ENCODE data around the gene TCERG1L.
"Not testable (repeated sequence)": the region's sequence is repeated elsewhere in the genome, so short reads cannot be mapped to it uniquely, and the experiment has no call there.

The TCERG1L gene

DNA sequence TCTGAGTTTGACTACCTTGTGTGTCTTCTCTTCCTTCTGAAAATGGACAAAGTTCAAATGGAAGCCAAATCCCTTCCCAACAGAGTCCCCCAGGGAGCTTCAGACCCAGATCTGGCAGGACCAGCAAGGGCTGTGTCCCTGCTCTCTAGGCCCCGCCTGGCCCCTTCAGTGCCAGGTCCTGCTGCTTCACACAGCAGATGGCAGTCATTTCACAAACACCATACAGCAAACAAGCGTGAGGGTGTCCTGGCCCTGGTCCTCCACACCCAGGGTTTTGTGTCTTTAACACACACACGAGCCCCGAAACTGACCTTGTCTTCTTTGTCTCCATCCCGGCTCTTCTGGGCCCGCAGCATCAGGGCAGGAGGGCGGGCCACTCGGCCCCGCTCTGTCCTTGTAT is 145.0 kb downstream of the TCERG1L start:
- no peak for DNase-seq (ENCODE audit: low spot score)

GRCh38 chr10:131165092-131165491 is 146.4 kb downstream of the TCERG1L start:
- no peak for DNase-seq (ENCODE audit: low spot score)

DNA sequence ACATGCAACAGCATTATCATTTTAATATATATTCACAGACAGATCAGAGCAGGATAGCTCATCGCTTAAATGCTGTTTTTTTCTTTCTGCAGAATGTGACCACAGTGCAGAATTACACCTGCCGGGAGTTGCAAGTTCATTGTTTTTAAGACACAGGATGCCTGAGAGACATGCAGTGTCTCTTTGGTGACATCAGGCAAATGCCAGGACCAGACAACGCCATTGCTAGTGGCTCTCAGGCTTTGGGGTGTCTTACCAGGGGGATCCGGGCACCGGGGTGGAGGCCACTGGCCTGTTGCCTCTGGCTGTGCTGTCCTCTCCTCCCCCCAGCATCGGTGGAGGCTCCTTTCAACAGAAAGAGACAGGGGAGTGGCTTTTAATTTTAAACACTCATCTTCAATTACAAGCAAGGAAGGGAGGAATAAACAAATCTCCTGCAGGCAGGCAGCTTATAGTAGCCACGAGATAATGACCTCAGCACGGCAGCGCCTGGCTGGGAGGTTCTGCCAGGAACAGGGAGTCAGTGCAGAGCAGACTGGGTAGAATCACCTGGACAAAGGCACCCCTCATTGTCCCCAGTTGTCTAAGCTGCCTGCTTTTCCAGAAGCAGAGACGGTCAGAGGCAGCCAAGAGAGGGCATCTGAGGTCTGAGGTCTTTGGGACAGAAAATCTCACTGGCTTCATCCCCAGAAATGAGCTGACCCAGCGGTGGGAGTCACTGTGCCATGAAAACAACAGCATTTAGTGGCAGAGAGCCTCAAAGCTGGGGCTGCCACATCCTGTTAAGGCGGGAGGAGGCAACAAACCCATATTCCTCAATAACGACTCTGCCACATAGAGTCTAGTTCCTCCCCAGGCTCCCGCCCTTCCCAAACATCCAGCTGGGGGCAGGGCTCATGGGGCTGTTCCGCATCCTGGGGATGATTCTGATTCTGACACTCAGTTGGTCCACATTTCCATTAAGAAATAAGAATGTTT is 148.4 kb downstream of the TCERG1L start:
- DNase-seq (ENCODE audit: low spot score), result no peak

GRCh38 chr10:131162211-131162610 is 149.3 kb downstream of the TCERG1L start:
- no peak for DNase-seq (ENCODE audit: low spot score)

DNA sequence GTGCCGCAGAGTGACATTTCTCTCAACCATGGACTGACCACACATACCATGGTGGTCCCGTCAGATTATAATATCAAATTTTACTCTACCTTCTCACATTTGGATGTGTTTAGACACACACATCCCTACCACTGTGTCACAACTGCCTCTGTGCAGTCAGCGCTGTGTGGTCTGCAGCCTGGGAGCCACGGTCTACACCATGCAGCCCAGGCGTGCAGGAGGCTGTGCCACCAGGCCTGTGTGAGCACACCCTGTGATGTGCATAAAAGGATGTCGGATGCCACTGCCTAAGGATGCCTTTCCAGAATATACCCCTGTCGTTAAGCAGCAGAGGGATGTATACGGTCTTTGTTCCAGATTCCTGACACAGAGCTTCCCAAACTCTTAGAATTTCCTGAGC is 150.4 kb downstream of the TCERG1L start:
- no peak for DNase-seq (ENCODE audit: low spot score)

DNA sequence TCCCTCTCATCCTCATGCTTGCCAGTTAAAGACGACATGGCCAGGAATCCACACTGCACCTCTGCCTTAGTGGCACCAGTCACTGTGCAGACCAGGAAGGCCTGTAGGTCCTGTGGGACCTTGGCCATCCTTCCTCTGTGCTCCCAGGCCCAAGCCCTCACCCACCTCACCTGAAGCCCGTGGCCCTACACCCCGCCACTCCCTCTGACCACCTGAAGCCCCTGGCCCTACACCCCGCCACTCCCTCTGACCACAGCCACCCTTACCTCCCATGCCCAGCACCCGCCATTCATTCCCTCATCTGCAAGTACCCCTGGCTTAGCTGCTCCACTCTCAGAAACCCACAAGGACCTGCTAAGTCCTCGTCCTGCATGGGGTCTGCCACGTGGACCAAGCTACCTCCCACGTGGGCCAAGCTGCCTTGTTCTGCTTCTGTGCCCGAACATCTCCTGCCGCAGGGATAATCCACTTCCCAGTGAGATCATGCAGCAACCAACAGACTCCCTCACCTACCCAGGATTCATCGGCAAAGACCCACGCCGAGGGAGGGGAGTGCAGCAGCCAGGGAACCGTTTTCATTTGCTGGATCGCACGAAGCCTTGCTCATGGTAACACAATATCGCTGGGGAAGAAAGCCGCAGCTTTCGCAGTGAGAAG is 151.2 kb downstream of the TCERG1L start:
- no peak for DNase-seq (ENCODE audit: low spot score)

GRCh38 chr10:131159771-131160170 is 151.8 kb downstream of the TCERG1L start:
- no peak for DNase-seq (ENCODE audit: low spot score)

GRCh38 chr10:131158695-131159094 is 152.8 kb downstream of the TCERG1L start:
- no peak for DNase-seq (ENCODE audit: low spot score)

GRCh38 chr10:131157899-131158298 is 153.6 kb downstream of the TCERG1L start:
- no peak for DNase-seq (ENCODE audit: low spot score)

DNA sequence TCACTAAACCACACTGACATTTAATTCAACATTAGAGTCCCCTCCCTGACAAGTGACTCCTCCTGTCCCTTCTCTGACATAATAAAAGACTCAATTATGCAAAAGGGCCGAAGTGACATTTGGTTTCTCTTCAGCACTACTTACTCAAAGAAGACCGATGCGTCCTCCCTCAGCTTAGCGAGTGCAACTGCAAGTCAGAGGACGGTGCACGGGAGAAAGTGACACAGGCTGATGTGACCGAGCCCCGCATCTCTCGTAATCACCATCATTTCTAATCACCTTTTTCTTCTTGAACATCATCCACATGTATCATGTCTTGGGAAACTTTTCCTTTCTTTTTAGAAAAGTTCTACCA is 155.7 kb downstream of the TCERG1L start:
- DNase-seq (ENCODE audit: low spot score), result no peak

- DNase-seq (ENCODE audit: low spot score), result no peak
Observed at GRCh38 chr10:131155218-131155875, 156.2 kb downstream of the TCERG1L start.

GRCh38 chr10:131154306-131155025 is 157.1 kb downstream of the TCERG1L start:
- DNase-seq (ENCODE audit: low spot score), result no peak

GRCh38 chr10:131152456-131152855 is 159.1 kb downstream of the TCERG1L start:
- not testable (repeated sequence) for DNase-seq (ENCODE audit: low spot score)

GRCh38 chr10:131150126-131150525 is 161.4 kb downstream of the TCERG1L start:
- no peak for DNase-seq (ENCODE audit: low spot score)

- DNase-seq (ENCODE audit: low spot score), result no peak
Observed at GRCh38 chr10:131149586-131149985, 161.9 kb downstream of the TCERG1L start.

GRCh38 chr10:131149111-131149510 is 162.4 kb downstream of the TCERG1L start:
- no peak for DNase-seq (ENCODE audit: low spot score)

GRCh38 chr10:131148270-131148669 is 163.3 kb downstream of the TCERG1L start:
- no peak for DNase-seq (ENCODE audit: low spot score)

GRCh38 chr10:131147301-131147975 is 164.1 kb downstream of the TCERG1L start:
- no peak for DNase-seq (ENCODE audit: low spot score)

- DNase-seq (ENCODE audit: low spot score), result no peak
Observed at GRCh38 chr10:131146790-131147189, 164.7 kb downstream of the TCERG1L start.

- DNase-seq (ENCODE audit: low spot score), result no peak
Observed at GRCh38 chr10:131145756-131146155, 165.8 kb downstream of the TCERG1L start.

- no peak for DNase-seq (ENCODE audit: low spot score)
Observed at GRCh38 chr10:131144711-131145375, 166.7 kb downstream of the TCERG1L start.
